Epidermal melanocyte (primary cell): ENCODE data around the gene KRTAP20-2.

Experiments used
- DNase-seq: peaks from one replicate; pipeline ENCODE4 v3.0.0; 2011; ENCODE audit warnings: low spot score; ENCODE audit not compliant: insufficient read length

Gene KRTAP20-2

DNA sequence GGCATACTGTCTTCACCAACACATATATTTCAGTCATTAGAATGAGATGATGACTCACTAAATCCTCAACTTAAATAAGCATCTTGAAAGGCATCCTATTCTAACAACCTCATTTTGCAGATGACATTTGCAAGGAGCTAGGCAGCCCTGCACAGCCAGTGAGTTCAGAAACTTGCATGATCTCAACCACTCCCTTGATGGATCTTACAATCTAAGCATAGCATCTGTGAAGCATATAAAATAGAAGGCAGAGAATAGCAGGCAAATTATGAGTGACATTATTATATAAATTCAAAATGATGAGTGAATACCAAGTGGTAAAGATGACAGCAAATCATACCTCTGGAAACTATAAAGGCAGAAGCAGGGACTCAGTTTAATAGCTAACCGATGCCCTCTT, 39.3 kb downstream of the KRTAP20-2 start:
- DNase-seq = no peak

- DNase-seq = no peak
Observed at GRCh38 chr21:30676737-30677136, 41.7 kb downstream of the KRTAP20-2 start.

DNA sequence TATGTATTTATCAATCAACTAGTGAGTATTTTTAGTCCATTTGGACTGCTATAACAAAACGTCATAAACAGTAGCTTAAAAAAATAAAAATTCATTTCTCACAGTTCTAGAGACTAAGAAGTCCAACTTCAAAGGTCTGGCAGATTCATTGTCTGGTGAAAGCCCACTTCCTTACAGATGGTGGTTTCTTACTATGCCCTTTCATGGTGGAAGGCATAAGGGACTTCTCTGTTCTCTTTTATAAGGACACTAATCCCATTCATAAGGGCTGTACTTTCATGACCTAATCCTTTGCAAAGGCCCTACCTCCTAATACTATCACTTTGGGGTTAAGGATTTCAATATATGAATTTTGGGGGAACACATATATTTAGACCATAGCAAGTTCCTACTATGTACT, 45.6 kb downstream of the KRTAP20-2 start:
- DNase-seq = peak; percentile 18

GRCh38 chr21:30684506-30684905, 49.5 kb downstream of the KRTAP20-2 start:
- no peak for DNase-seq
